CD8-positive, alpha-beta memory T cell (primary cell): ENCODE results near the gene P2RY11. TPM values are rescaled to one million over a fixed set of nuclear protein-coding genes. Genes with fewer than 3 reads are reported as not detected.

Experiments used
- CTCF ChIA-PET: fragments of 350-600 bp; sonication (Branson Sonifier 250); formaldehyde crosslinking; loops from one replicate; lab custom pipeline; 2021; ENCODE audit warnings: antibody characterized with exemption; lab: Charles Lee
- POLR2A ChIA-PET: fragments of 350-600 bp; sonication (Branson Sonifier 250); formaldehyde crosslinking; loops from one replicate; lab custom pipeline; 2021; ENCODE audit warnings: antibody characterized with exemption; lab: Charles Lee
- DNase-seq, 5 donors: peaks; one replicate each; pipeline versions ENCODE4 v3.0.0 to v3.0.0-alpha.2; 2020 to 2022; ENCODE audit warnings: mixed read lengths in 1 of 5
- H3K27ac ChIP-seq: one replicate; pipeline ENCODE4 v1.7.0; 2013; ENCODE audit warnings: low read depth, mild to moderate bottlenecking, low read length, moderate library complexity
- H3K27me3 ChIP-seq: 2 replicates; pipeline ENCODE4 v1.7.0; 2013; ENCODE audit warnings: low read length, mild to moderate bottlenecking; ENCODE audit not compliant: insufficient read depth, poor library complexity, severe bottlenecking
- H3K36me3 ChIP-seq: 2 replicates; pipeline ENCODE4 v1.7.0; 2013; ENCODE audit warnings: mild to moderate bottlenecking, low read length, moderate library complexity; ENCODE audit not compliant: insufficient read depth
- H3K4me1 ChIP-seq: 2 replicates; pipeline ENCODE4 v1.7.0; 2013; ENCODE audit warnings: mild to moderate bottlenecking, low read length, moderate library complexity; ENCODE audit not compliant: insufficient read depth
- H3K4me3 ChIP-seq: 2 replicates; pipeline ENCODE4 v1.7.0; 2013; ENCODE audit warnings: mild to moderate bottlenecking, low read length
- H3K9me3 ChIP-seq: 2 replicates; pipeline ENCODE4 v1.7.0; 2013; ENCODE audit warnings: mild to moderate bottlenecking, low read length
- H3K27ac Mint-ChIP-seq, 8 donors: one replicate each; pipeline ENCODE4 v1.8.0; 2020 to 2021; ENCODE audit warnings: mixed read lengths in 8 of 8, mild to moderate bottlenecking in 6 of 8, inconsistent platforms in 3 of 8, moderate library complexity in 3 of 8
- H3K27me3 Mint-ChIP-seq, 2 donors: one replicate each; pipeline ENCODE4 v1.8.0; 2020 to 2021; ENCODE audit warnings: mixed read lengths in 2 of 2, mild to moderate bottlenecking in 1 of 2, moderate library complexity in 1 of 2
- H3K36me3 Mint-ChIP-seq, 3 donors: one replicate each; pipeline ENCODE4 v1.8.0; 2020 to 2021; ENCODE audit warnings: mixed read lengths in 3 of 3, inconsistent platforms in 1 of 3, mild to moderate bottlenecking in 1 of 3
- H3K4me1 Mint-ChIP-seq, 3 donors: one replicate each; pipeline ENCODE4 v1.8.0; 2020 to 2021; ENCODE audit warnings: mixed read lengths in 3 of 3, inconsistent platforms in 1 of 3, mild to moderate bottlenecking in 1 of 3
- H3K4me3 Mint-ChIP-seq, 7 donors: one replicate each; pipeline ENCODE4 v1.8.0; 2020 to 2021; ENCODE audit warnings: mixed read lengths in 7 of 7, mild to moderate bottlenecking in 6 of 7, moderate library complexity in 4 of 7, inconsistent platforms in 2 of 7
- H3K9me3 Mint-ChIP-seq, 5 donors: one replicate each; pipeline ENCODE4 v1.8.0; 2020 to 2022; ENCODE audit warnings: mixed read lengths in 5 of 5, mild to moderate bottlenecking in 3 of 5, moderate library complexity in 2 of 5, inconsistent platforms in 1 of 5
- polyA plus RNA-seq: library from polyadenylated mRNA; unstranded; fragments of 300-500 nt; fragmentation: Illumina TruSeq; gene quantifications from one replicate; pipeline ENCODE4 v1.2.3, GENCODE V29; 2021
- total RNA-seq, 2 experiments: library from RNA; stranded (reverse); gene quantifications; one replicate each; pipeline ENCODE4 v1.2.3, GENCODE V29; 2021

The P2RY11 gene
- total and polyA plus RNA-seq, 3 experiments from 2014 or later = 7.4 to 58.1 (median 53.7) TPM

DNA sequence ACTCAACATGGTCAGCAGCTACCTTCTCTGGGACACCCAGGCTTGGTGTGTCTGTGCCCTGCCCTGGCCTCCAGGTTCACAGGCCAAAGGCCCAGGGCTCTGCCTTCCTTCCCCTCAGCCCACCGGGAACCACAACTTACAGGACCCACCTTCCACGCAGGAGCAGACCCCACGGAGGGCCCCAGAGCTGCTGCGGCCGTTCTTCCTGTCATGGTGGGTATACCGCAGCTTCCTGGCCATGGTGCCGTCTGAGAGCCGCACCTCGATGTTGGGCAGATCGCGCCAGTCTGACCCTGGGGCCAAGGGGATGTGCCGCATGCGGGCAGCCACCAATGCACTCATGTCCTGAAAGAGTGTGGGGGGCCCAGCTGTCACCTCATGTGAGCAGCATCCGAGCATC lies 25.4 kb downstream of the P2RY11 start:
- Histone ChIP-seq H3K36me3 (peaks cover 68% of the 10 kb centered on the region), H3K4me1 (peaks cover 25% of the 10 kb centered on the region), H3K4me3 (no peak overlapping the region), H3K27ac (no peak overlapping the region), H3K9me3 (no peaks in the 10 kb centered on the region), H3K27me3 (no peaks in the 10 kb centered on the region)
- Mint-ChIP-seq H3K9me3 (no peaks in the 10 kb centered on the region), H3K27ac (peak overlapping the region in 5 of 8 donors; percentile 47 to 94 (median 66)), H3K27me3 (no peaks in the 10 kb centered on the region), H3K4me1 (peaks cover 8 to 25% (median 10%) of the 10 kb centered on the region in 3 donors), H3K4me3 (no peak overlapping the region), H3K36me3 (peaks cover 5 to 89% (median 13%) of the 10 kb centered on the region in 3 donors)
- no peak for DNase-seq
- ChIA-PET CTCF (no interaction called here), POLR2A (no interaction called here)

DNA sequence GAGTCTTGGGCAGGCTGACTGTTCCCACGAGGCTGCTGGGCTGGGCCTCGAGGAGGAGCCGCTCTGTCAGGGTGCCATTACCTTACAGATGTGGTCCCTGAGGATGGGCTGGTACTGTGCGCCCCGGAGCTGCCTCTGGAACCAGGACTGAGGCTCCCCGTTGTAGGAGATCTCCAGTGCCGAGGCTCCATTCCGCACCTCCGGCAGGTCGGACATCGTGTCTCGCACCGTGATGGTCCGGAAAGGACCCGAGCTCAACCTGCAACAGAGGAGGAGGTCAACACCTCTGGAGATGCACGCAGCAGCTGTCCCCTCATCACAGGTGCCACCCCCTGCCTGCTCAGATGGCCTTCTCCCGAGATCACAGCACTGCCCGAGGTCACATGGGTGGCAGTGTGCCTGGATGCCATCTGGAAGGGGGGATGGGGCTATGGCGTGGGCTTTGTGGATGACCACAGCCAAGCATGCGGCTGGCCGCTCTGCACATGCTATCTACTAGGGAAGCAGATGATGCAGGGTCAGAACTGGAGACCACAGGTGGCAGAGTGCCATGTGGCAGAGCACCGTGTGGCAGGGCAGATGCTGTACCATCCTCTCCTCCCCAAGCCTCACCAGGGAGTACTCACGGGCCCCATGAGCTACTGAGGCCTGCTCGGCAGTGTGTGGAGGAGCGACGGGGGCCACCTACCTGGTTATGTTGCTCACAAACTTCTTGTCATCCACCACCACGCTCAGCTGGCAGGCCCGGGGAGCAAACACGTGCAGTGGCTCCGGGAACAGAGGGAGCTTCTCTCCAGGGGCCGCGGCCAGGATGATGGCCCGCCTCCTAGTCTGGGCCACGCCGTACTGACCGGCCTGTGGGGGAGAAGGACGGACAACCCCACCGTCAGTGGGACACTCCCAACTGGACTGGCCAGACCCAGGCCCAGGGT lies 26.5 kb downstream of the P2RY11 start:
- Histone ChIP-seq H3K27me3 (no peaks in the 10 kb centered on the region), H3K4me3 (no peak overlapping the region), H3K36me3 (peaks cover 66% of the 10 kb centered on the region), H3K4me1 (peaks cover 36% of the 10 kb centered on the region), H3K9me3 (no peaks in the 10 kb centered on the region), H3K27ac (no peak overlapping the region)
- H3K36me3 Mint-ChIP-seq = peaks cover 2 to 88% (median 14%) of the 10 kb centered on the region in 3 donors
- CTCF ChIA-PET = interaction anchor here (1.2 to 1.3 kb wide), 2 partner anchors 8 to 38 kb away, joined by 3 read pairs; no protein-coding TSS in a partner anchor
- POLR2A ChIA-PET = no interaction called here
- H3K9me3 Mint-ChIP-seq = no peaks in the 10 kb centered on the region
- H3K27ac Mint-ChIP-seq = peak overlapping the region in 1 of 8 donors; percentile 90
- DNase-seq = no peak
- no peaks in the 10 kb centered on the region for H3K27me3 Mint-ChIP-seq
- H3K4me3 Mint-ChIP-seq = peak overlapping the region in 1 of 7 donors; percentile 23
- peaks cover 18 to 36% (median 18%) of the 10 kb centered on the region in 3 donors for H3K4me1 Mint-ChIP-seq

DNA sequence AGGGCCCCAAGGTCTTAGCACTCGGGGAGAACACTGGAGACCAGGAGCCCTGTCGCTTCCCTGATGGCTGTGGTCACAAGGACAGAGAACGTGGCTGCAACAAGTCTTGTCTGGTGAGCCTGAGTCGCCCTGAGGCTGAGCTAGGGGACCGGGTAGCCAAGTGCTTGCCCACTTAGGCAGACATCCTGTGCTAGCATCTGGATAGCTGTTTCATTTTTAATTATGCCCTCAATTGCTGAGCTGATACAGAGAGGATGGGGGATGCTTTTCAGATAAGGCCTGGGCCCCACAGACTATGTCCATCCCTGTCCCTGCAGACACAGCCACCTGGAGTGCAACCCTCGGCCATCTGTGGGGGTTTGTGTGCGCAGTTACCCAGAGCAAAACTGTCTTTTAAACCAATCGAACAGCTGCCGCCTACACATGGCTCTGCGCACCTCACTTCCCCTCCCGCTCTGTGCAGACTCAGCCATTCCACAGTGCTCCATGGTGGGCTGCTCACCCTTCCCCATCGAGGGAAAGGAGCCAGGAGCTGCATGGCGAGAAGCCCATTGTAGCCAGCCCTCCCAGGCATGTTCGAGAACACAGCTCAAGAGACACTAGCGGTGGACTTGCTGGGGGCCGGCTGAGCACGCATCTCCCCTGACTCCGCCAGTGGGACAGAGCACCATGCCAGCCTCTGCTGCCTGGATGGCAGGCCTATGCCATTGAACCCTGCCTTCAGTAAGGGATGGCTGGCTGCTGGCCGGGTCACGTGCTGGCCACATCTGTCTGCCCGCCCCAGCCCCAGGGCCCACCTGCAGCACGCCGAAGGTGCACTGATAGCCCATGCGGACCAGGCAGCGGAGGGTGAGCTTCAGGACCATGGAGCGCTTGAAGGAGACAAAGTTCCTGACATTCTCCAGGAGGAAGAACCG lies 27.6 kb downstream of the P2RY11 start:
- no peak overlapping the region for H3K27ac ChIP-seq
- ChIA-PET CTCF (interaction anchor here (1.2 to 1.3 kb wide), 3 partner anchors 9 to 111 kb away, joined by 3 read pairs; no protein-coding TSS in a partner anchor), POLR2A (interaction anchor here (1.4 kb wide), 1 partner anchor 24 kb away, joined by 3 read pairs; no protein-coding TSS in a partner anchor)
- no peaks in the 10 kb centered on the region for H3K27me3 Mint-ChIP-seq
- no peaks in the 10 kb centered on the region for H3K9me3 Mint-ChIP-seq
- no peak overlapping the region for H3K4me3 ChIP-seq
- peaks cover 59% of the 10 kb centered on the region for H3K36me3 ChIP-seq
- peaks cover 0 to 83% (median 9%) of the 10 kb centered on the region in 3 donors for H3K36me3 Mint-ChIP-seq
- H3K27ac Mint-ChIP-seq = peak overlapping the region in 2 of 8 donors; percentile 42 to 64
- H3K27me3 ChIP-seq = no peaks in the 10 kb centered on the region
- peaks cover 26 to 47% (median 28%) of the 10 kb centered on the region in 3 donors for H3K4me1 Mint-ChIP-seq
- H3K4me1 ChIP-seq = peaks cover 47% of the 10 kb centered on the region
- H3K4me3 Mint-ChIP-seq = no peak overlapping the region
- H3K9me3 ChIP-seq = no peaks in the 10 kb centered on the region
- no peak for DNase-seq

DNA sequence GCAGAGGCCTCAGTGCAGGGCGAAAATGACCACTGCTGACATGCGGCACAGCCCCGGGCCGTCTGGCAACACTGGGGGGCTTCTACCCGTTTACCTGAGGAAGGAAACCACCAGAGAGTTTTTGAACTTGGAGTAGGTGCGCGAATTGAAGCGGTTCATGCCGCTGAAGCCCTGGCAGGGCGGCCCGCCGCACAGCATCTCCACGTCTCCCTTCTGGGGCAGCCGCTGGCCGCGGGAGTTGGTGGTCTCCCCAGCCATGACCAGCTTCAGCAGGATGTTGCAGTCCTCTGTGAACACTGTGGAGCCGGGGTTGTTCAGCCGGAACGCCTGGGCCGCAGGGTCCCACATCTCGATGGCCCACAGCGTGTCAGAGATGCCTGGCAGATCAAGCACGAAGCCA lies 28.5 kb downstream of the P2RY11 start:
- no peaks in the 10 kb centered on the region for H3K27me3 Mint-ChIP-seq
- H3K36me3 Mint-ChIP-seq = peaks cover 0 to 82% (median 9%) of the 10 kb centered on the region in 3 donors
- ChIA-PET CTCF (interaction anchor here (1.2 kb wide), 1 partner anchor 110 kb away, joined by 3 read pairs; no protein-coding TSS in a partner anchor), POLR2A (interaction anchor here (1.4 kb wide), 1 partner anchor 25 kb away, joined by 3 read pairs; no protein-coding TSS in a partner anchor)
- H3K27ac ChIP-seq = no peak overlapping the region
- no peak for DNase-seq
- peak overlapping the region in 1 of 8 donors; percentile 91 for H3K27ac Mint-ChIP-seq
- peaks cover 30 to 55% (median 34%) of the 10 kb centered on the region in 3 donors for H3K4me1 Mint-ChIP-seq
- H3K4me3 Mint-ChIP-seq = no peak overlapping the region
- H3K4me1 ChIP-seq = peaks cover 55% of the 10 kb centered on the region
- H3K4me3 ChIP-seq = no peak overlapping the region
- no peaks in the 10 kb centered on the region for H3K9me3 ChIP-seq
- no peaks in the 10 kb centered on the region for H3K9me3 Mint-ChIP-seq
- H3K27me3 ChIP-seq = no peaks in the 10 kb centered on the region
- H3K36me3 ChIP-seq = peaks cover 62% of the 10 kb centered on the region

DNA sequence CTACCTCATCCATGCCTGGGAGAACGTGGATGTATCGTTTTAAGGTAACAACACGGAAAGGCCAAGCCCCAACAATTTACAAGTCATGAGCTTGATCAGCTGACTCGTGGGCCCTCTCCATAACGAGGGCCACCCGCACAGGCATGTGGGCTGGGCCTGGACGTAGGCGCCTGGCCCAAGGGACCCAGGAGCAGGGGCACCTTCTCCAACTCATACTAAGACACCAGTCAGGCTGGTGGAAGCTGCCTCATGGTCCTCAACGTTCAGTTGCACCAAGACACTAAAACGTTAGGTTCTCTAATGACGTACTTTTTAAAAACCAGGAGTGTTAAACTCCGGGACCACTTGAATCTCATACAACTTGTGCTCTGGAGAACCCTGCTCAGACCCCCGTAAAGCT lies 30.0 kb downstream of the P2RY11 start:
- DNase-seq = no peak
- ChIA-PET CTCF (interaction anchor here (1.2 to 5.0 kb wide), 6 partner anchors 9 to 108 kb away, joined by 3 to 27 read pairs (median 11); no protein-coding TSS in a partner anchor), POLR2A (interaction anchor here (0.5 to 2.4 kb wide), 4 partner anchors 22 to 1899 kb away, joined by 3 to 16 read pairs (median 8); partner anchors contain the start of gene EIF3G)
- Mint-ChIP-seq H3K9me3 (no peaks in the 10 kb centered on the region), H3K36me3 (peaks cover 5 to 83% (median 12%) of the 10 kb centered on the region in 3 donors), H3K27me3 (no peaks in the 10 kb centered on the region), H3K27ac (peak overlapping the region; percentile 26 to 100 (median 96)), H3K4me3 (peak overlapping the region in 4 of 7 donors; percentile 24 to 66 (median 36)), H3K4me1 (peaks cover 31 to 62% (median 46%) of the 10 kb centered on the region in 3 donors)
- H3K36me3 ChIP-seq = peaks cover 70% of the 10 kb centered on the region
- H3K27ac ChIP-seq = no peak overlapping the region
- no peaks in the 10 kb centered on the region for H3K27me3 ChIP-seq
- peaks cover 61% of the 10 kb centered on the region for H3K4me1 ChIP-seq
- no peaks in the 10 kb centered on the region for H3K9me3 ChIP-seq
- H3K4me3 ChIP-seq = no peak overlapping the region

DNA sequence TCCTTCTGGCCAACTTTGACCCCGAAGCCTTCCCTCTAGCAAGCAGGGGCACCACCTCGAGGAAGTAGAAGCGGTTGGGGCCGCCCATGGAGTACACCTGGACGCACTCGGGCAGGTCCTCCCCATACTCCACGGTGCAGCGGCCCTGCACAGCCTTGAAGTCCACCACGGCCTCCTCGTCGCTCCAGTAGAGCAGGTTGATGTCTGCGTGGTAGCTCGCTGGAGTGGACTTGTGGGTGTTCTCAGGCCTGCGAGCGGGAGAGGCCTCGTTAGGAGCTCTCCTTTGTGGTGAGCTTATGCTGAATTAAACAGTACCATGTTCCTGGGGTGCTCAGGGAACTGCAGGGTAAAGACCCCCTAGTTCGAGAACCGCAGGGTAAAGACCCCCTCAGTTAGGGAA lies 30.5 kb downstream of the P2RY11 start:
- ChIA-PET POLR2A (interaction anchor here (0.5 to 2.4 kb wide), 7 partner anchors 10 to 1899 kb away, joined by 3 to 16 read pairs (median 7); partner anchors contain the start of gene EIF3G), CTCF (interaction anchor here (1.2 to 5.0 kb wide), 9 partner anchors 10 to 108 kb away, joined by 3 to 27 read pairs (median 5); no protein-coding TSS in a partner anchor)
- Histone ChIP-seq H3K27ac (peak overlapping the region; percentile 71), H3K27me3 (no peaks in the 10 kb centered on the region), H3K4me1 (peaks cover 61% of the 10 kb centered on the region), H3K4me3 (peak overlapping the region; percentile 49), H3K9me3 (no peaks in the 10 kb centered on the region), H3K36me3 (peaks cover 67% of the 10 kb centered on the region)
- Mint-ChIP-seq H3K27ac (peak overlapping the region; percentile 95 to 100 (median 98)), H3K9me3 (no peaks in the 10 kb centered on the region), H3K4me1 (peaks cover 31 to 62% (median 48%) of the 10 kb centered on the region in 3 donors), H3K36me3 (peaks cover 7 to 83% (median 13%) of the 10 kb centered on the region in 3 donors), H3K4me3 (peak overlapping the region in 5 of 7 donors; percentile 44 to 86 (median 80)), H3K27me3 (no peaks in the 10 kb centered on the region)
- no peak for DNase-seq
